Right lobe of liver (tissue), 4 donors: ENCODE results near the gene ADGRF5.

Experiments
- POLR2A ChIP-seq: fragments of 450-650 bp; IDR thresholded peaks from one replicate; pipeline ENCODE4 v1.6.1; 2017; ENCODE audit warnings: antibody characterized with exemption, mild to moderate bottlenecking
- TF ChIP-seq, protein P1 (sequence below), 4 donors: fragments of 200-600 bp in 3 of 4; fragments of 450-650 bp in 1 of 4; IDR thresholded peaks; one replicate each; pipeline versions ENCODE4 v1.5.1 to v1.8.0; 2016 to 2022; ENCODE audit warnings: antibody characterized with exemption in 4 of 4, mild to moderate bottlenecking in 2 of 4
- donor health status: DM: no; HTN: no; CAD: no.
- donor health status: DM: no; HTN: no; CAD: no.
- donor health status: DM: no; HTN: yes; CAD: no.

DNA sequence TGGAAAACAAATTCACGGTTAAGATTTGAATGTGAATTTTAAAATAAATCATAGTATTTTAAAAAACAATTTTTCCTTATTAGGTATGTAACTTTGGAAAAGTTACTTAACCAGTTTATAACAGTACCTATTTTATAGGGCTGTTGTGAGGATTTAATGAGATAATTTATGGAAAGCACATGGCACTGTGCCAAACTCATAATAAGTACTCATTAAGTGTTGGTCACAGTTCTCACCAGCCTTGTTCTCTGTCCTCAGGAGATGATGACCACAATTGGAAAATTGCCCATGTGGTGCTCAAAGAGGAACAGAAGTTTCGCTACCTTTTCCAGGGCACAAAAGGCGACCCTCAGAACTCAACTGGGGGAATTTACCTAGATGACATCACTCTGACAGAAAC lies 88.9 kb downstream of the ADGRF5 start:
- no peak for TF ChIP-seq POLR2A
- TF ChIP-seq, protein P1, sequence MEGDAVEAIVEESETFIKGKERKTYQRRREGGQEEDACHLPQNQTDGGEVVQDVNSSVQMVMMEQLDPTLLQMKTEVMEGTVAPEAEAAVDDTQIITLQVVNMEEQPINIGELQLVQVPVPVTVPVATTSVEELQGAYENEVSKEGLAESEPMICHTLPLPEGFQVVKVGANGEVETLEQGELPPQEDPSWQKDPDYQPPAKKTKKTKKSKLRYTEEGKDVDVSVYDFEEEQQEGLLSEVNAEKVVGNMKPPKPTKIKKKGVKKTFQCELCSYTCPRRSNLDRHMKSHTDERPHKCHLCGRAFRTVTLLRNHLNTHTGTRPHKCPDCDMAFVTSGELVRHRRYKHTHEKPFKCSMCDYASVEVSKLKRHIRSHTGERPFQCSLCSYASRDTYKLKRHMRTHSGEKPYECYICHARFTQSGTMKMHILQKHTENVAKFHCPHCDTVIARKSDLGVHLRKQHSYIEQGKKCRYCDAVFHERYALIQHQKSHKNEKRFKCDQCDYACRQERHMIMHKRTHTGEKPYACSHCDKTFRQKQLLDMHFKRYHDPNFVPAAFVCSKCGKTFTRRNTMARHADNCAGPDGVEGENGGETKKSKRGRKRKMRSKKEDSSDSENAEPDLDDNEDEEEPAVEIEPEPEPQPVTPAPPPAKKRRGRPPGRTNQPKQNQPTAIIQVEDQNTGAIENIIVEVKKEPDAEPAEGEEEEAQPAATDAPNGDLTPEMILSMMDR (IDR thresholded peaks at IDR 0.05), result no peak
